GM12873 (cell line): ENCODE data around the gene FBXL13.

Experiments
- TF ChIP-seq, protein P1 (sequence below): IDR thresholded peaks from 2 replicates; pipeline ENCODE4 v1.5.1; 2012; ENCODE audit warnings: low read depth, mild to moderate bottlenecking, moderate library complexity, low read length, control low read depth; ENCODE audit not compliant: insufficient read depth; ENCODE audit errors: missing control alignments

Gene FBXL13

DNA sequence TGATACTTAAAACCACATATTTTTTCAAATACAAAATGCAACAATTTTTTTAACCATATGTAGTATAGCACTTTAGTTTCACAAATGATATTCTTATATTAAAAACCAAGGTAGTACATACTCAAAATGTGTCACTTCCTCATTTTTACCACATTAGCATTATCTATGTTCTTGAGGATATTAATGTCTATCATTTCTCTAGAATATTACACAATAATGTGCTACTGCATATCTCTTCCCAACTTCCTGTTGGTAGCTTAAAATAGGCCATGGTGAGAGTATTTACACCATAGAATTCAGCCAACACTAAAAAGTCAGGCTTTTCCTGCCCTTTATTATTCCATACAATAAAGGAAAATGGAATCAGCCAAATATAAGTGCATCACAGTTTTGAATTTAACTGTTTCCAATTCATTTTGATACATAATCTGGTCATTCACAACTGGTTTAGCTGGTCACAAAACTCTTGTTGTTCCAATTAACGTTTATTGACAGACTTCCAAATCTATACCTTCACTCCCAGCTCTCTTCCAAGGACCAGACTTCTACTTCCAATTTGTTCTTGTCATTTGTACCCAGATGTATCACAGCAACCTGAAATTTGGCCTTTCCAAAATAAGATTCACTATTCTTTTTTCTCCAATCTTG, 181.8 kb downstream of the FBXL13 start:
- TF ChIP-seq, protein P1, sequence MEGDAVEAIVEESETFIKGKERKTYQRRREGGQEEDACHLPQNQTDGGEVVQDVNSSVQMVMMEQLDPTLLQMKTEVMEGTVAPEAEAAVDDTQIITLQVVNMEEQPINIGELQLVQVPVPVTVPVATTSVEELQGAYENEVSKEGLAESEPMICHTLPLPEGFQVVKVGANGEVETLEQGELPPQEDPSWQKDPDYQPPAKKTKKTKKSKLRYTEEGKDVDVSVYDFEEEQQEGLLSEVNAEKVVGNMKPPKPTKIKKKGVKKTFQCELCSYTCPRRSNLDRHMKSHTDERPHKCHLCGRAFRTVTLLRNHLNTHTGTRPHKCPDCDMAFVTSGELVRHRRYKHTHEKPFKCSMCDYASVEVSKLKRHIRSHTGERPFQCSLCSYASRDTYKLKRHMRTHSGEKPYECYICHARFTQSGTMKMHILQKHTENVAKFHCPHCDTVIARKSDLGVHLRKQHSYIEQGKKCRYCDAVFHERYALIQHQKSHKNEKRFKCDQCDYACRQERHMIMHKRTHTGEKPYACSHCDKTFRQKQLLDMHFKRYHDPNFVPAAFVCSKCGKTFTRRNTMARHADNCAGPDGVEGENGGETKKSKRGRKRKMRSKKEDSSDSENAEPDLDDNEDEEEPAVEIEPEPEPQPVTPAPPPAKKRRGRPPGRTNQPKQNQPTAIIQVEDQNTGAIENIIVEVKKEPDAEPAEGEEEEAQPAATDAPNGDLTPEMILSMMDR, result no peak

DNA sequence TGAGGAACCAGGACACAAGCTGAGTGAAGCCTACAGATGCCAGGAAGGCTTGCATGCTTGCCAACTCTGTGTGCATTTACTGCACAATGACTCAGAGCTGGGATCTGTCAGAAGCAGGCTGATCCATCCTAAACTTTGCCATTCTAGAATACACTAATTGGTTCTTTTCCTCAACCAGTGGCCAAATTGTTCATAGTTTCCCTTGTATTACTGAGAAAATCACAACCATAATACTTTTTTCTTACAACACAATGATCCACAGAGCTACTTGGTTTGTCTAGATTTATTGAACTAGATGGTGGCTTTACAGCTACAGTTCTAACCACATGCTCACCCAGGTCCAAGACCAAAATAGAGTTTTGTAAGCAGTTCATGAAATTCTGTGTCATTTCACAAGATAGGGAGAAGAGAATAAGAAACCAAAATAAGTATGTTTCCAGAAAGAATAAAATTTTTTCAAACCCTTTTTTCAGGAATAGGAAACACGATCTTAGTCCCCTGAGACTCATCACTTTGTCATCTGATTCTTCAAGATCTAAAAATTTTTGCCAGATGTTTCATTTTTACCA, 182.8 kb downstream of the FBXL13 start:
- TF ChIP-seq, protein P1, result no peak

DNA sequence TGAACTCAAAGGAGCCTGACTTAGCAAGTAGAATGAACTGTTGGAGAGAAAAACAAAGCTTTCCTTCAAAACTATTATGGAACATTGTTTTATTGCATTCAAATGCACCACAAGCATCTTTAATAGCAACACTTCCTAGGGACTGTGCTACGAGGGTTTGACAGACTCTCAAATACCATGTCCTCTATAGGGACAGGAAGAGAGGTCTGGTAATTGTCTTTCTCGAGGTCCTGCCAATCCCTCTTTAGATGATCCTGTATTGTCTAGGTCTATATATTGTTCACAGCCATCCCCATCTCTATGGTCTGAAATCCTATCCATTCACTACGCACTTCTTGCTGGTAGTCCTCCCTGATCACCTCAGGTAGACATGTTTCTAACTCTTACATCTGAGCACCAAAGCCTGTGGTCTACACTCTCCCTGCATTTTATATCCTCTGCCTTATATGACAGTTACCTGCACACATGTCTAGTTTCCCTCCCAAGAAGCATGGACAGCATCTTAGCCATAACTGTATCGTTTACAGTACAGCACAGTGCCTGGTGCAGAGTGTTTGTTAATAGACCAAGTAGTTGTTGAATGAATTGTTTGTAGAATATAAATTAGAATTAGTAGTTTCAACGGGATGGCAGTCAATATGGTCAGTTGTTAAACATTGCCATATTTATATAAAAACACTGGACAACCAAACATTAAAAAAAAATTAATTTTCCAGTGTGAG, 183.5 kb downstream of the FBXL13 start:
- TF ChIP-seq, protein P1, result no peak

DNA sequence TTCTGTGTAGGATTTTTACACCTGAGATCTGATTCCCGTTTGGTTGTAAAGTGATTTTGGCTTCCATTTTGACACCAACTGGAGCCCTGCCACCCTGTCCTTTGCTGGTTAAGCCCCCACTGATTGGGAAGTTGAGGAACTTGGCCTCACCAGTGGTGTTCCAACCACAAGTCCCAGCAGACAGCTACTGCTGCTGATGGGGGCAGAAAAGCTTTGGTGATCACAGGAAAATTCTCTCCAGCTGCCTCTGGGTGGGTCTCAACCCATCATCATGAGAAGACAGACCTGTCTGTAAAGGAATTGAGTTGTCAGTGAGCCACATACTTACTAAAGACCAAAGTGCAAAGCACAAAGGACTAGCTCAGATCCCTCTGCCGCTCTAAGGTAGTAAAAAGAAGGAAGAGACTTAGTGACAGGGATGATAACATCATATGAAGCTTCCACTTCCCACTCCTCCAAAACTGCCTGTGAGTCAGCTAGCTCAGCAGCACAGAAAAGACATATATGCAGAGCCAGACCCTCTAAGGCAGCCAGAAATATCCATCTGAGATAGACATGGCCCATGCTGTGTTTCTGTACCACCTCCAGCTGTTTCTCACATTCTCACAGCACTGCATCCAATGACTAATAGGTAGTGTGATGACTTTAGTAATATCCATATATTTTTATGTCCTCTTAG, 184.2 kb downstream of the FBXL13 start:
- TF ChIP-seq, protein P1, result no peak

DNA sequence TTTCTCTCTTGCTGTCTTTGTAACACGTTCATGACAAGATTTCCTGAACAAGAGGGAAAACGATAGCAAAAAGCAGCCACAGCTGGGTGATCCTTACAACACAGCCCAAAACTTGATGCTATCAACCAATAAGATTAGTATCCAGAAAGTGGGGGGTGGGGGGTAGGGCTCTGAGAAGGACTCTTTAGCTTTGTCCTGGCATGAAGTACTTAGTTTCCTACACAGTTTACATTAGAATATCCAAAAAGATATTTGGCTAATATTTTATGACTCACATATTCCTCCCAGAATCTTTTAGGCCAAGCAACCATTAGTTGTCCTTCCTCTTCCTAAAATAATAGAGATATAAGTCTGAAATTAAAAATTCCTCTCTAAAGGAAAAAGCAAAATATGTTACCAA, 184.7 kb downstream of the FBXL13 start:
- TF ChIP-seq, protein P1, result no peak

DNA sequence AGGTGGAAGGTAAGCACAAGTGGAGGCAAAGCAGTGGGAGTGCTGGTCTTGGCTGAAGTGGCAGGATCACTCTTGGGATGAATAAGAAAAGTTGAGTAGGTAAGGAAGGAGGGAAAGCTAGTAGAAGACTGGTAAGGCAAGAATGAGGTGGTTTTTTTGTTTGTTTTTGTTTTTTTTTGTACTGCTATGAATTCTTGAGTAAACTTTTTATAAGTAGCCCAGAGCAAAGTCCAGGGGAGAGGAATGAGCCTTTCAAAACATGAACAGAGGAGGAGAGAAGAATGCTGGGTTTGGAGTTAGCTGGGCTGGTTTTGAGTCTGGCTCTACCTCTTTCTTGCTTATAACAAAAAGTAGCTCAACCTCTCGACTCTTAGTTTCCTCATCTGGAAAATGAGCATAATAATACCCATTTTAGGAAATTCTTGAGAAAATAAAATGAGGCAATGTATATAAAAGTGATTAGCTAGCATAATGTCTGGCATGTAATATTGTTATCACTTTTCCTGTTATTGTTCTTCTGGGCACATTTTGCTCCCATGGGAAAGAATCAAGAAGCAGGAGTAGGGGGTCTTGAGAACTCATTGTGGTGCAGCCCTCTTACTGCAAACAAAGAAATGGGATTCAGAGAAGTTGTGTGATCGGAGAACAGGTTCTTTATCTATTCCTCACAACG, 185.9 kb downstream of the FBXL13 start:
- TF ChIP-seq, protein P1, result no peak
